Gastrocnemius medialis (tissue), 4 donors: ENCODE results near the gene SAPCD1.

Experiments used
- POLR2A ChIP-seq, 2 donors: fragments of 450-650 bp; IDR thresholded peaks; one replicate each; pipeline ENCODE4 v1.6.1; 2017; ENCODE audit warnings: antibody characterized with exemption in 2 of 2, mild to moderate bottlenecking in 2 of 2, moderate library complexity in 2 of 2
- TF ChIP-seq, protein P1 (sequence below), 5 experiments: fragments of 450-650 bp in 3 of 5; fragments of 200-600 bp in 2 of 5; sonication (generic) in 2 of 5; IDR thresholded peaks in 4 of 5; conservative IDR thresholded peaks in 1 of 5; 1 replicate in 4 of 5; 2 replicates in 1 of 5; pipeline ENCODE4 v1.5.1; 2016 to 2019; ENCODE audit warnings: antibody characterized with exemption in 5 of 5, mild to moderate bottlenecking in 3 of 5, moderate library complexity in 3 of 5

DNA sequence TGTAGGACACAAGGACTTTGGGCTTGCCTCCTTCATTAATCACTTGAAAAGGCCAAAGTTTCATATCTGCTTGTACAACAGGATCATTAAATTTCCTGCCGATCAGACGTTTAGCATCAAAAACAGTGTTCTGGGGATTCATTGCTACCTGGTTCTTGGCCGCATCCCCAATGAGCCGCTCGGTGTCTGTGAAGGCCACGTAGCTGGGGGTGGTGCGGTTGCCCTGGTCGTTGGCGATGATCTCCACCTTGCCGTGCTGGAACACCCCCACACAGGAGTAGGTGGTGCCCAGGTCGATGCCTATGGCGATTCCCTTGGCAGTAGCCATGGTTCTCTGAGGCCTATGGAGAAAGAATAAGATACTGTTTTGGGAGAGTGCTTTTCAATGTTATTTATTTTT is 49.2 kb downstream of the SAPCD1 start:
- TF ChIP-seq, protein P1, sequence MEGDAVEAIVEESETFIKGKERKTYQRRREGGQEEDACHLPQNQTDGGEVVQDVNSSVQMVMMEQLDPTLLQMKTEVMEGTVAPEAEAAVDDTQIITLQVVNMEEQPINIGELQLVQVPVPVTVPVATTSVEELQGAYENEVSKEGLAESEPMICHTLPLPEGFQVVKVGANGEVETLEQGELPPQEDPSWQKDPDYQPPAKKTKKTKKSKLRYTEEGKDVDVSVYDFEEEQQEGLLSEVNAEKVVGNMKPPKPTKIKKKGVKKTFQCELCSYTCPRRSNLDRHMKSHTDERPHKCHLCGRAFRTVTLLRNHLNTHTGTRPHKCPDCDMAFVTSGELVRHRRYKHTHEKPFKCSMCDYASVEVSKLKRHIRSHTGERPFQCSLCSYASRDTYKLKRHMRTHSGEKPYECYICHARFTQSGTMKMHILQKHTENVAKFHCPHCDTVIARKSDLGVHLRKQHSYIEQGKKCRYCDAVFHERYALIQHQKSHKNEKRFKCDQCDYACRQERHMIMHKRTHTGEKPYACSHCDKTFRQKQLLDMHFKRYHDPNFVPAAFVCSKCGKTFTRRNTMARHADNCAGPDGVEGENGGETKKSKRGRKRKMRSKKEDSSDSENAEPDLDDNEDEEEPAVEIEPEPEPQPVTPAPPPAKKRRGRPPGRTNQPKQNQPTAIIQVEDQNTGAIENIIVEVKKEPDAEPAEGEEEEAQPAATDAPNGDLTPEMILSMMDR (IDR thresholded peaks at IDR 0.05 in 4 of 5, conservative IDR thresholded peaks at IDR 0.05 in 1 of 5): no peak
- no peak for TF ChIP-seq POLR2A (IDR thresholded peaks at IDR 0.05)
